ENCODE results near the gene FYB1. TPM values are rescaled to one million over a fixed set of nuclear protein-coding genes. Genes with fewer than 3 reads are reported as not detected.

The FYB1 gene
- total and polyA plus RNA-seq, 2 of the 8 experiments (the other 6 are each of a cell fraction or from before 2014, with no cell fraction given): not detected

GRCh38 chr5:39214912-39215709 is 4.3 kb downstream of the FYB1 start:
- Histone ChIP-seq H4K20me1 (replicated peaks in 1 of 2; ENCODE audit: control insufficient read depth in 1 of 2, insufficient read depth in 2 of 2, low read length in 2 of 2) (no peaks in the 10 kb centered on the region), H3K23ac (ENCODE audit: insufficient read length) (no peak overlapping the region), H2BK15ac (ENCODE audit: low read length) (no peak overlapping the region), H3K4me3 (ENCODE audit: extremely low read depth in 1 of 4, insufficient read depth in 2 of 4, low read depth in 3 of 4, low read length in 4 of 4) (no peak overlapping the region), H3K56ac (replicated peaks; ENCODE audit: insufficient read length, low read depth, low read length) (no peak overlapping the region), H3K36me3 (ENCODE audit: control insufficient read depth in 2 of 4, insufficient read depth in 4 of 4, low read length in 3 of 4) (no peaks in the 10 kb centered on the region), H4K8ac (ENCODE audit: extremely low read depth, insufficient read depth, low read length) (no peak overlapping the region), H3K4me2 (ENCODE audit: insufficient read depth in 1 of 2, low read depth in 2 of 2, low read length in 2 of 2) (no peak overlapping the region), H3K23me2 (ENCODE audit: low read depth, low read length) (no peaks in the 10 kb centered on the region), H3K18ac (ENCODE audit: extremely low read depth, low read length) (no peak overlapping the region), H3K9ac (replicated peaks in 1 of 4; ENCODE audit: extremely low read depth in 1 of 4, low read depth in 3 of 4, low read length in 3 of 4) (no peak overlapping the region), H3K14ac (ENCODE audit: insufficient read length) (no peak overlapping the region), H2AK5ac (ENCODE audit: low read depth, low read length) (no peak overlapping the region), H2BK120ac (replicated peaks; ENCODE audit: low read depth, low read length) (no peak overlapping the region), H3K79me2 (ENCODE audit: control insufficient read depth in 1 of 2, insufficient read depth in 2 of 2, low read length in 2 of 2) (no peaks in the 10 kb centered on the region), H3K27me3 (replicated peaks in 1 of 4; ENCODE audit: control insufficient read depth in 3 of 4, extremely low read depth in 1 of 4, insufficient read depth in 3 of 4, low read length in 3 of 4) (no peaks in the 10 kb centered on the region), H2AFZ (ENCODE audit: low read length) (no peak overlapping the region), H3K4me1 (replicated peaks in 1 of 4; ENCODE audit: control insufficient read depth in 3 of 4, insufficient read depth in 4 of 4, low read length in 3 of 4) (peaks cover 0 to 2% (median 0%) of the 10 kb centered on the region in 4 experiments; a peak in 1 of 7 replicates), H4K5ac (ENCODE audit: insufficient read length, low read depth, low read length) (no peak overlapping the region), H4K91ac (replicated peaks; ENCODE audit: insufficient read length, low read length) (no peak overlapping the region), H3K27ac (ENCODE audit: low read depth, low read length) (no peak overlapping the region), H3K4ac (replicated peaks; ENCODE audit: insufficient read length, low read depth, low read length) (no peak overlapping the region), H3K79me1 (ENCODE audit: low read depth, low read length) (no peaks in the 10 kb centered on the region), H3K9me3 (ENCODE audit: insufficient read depth in 2 of 2, low read depth in 1 of 2, low read length in 1 of 2) (no peaks in the 10 kb centered on the region), H2BK12ac (ENCODE audit: low read depth, low read length) (no peak overlapping the region), H2BK20ac (ENCODE audit: low read length) (no peak overlapping the region), H2BK5ac (ENCODE audit: low read depth, low read length) (no peak overlapping the region)
- TF ChIP-seq CEBPB (IDR thresholded peaks at IDR 0.05; ENCODE audit: low read depth, low read length) (peak; percentile 64; the same call in 1 of the 2 replicates), EGR1 (IDR thresholded peaks at IDR 0.05; ENCODE audit: borderline replicate concordance, low read depth, low read length) (no peak)
- FAIRE-seq (no peak), DNase-seq (ENCODE audit: low read depth in 1 of 2, low spot score in 2 of 2) (no peak)
- 93% methylated on average over 6 of the region's 6 CpGs; no CpG with 5 or more reads in 1 of the 2 experiments for WGBS, 2 experiments (ENCODE audit: extremely low coverage in 1 of 2, insufficient coverage in 1 of 2, insufficient read length in 1 of 2, insufficient replicate concordance in 2 of 2, low coverage in 1 of 2, low lambda C conversion rate in 2 of 2, missing lambda C conversion rate in 1 of 2)
- POLR2A ChIA-PET (ENCODE audit: partially characterized antibody): no interaction called here
- CTCF ChIA-PET (ENCODE audit: partially characterized antibody): interaction anchor here (5.2 kb wide), 1 partner anchor 357 kb away, joined by 21 read pairs; no protein-coding TSS in a partner anchor

Data from H1 (cell line).